MM.1S (cell line): ENCODE results near the gene FAM240A.

Experiments
- DNase-seq: peaks from one replicate; pipeline ENCODE4 v3.0.0-alpha.2; 2015
- H2AFZ ChIP-seq: fragments of 300-600 bp; sonication (generic); 2 replicates; pipeline ENCODE4 v1.6.0; 2016; ENCODE audit warnings: antibody characterized with exemption, low read length
- H3F3A ChIP-seq: fragments of 300-600 bp; sonication (generic); 2 replicates; pipeline ENCODE4 v1.6.1; 2016; ENCODE audit warnings: mild to moderate bottlenecking, antibody characterized with exemption, low read length, moderate library complexity, mixed read lengths; ENCODE audit not compliant: insufficient read depth
- H3K27ac ChIP-seq: fragments of 300-600 bp; sonication (generic); 2 replicates; pipeline ENCODE4 v1.5.1; 2016; ENCODE audit warnings: mild to moderate bottlenecking, low read length
- H3K27me3 ChIP-seq: fragments of 300-600 bp; sonication (generic); replicated peaks from 2 replicates; pipeline ENCODE4 v1.6.0; 2016; ENCODE audit warnings: low read length; ENCODE audit not compliant: insufficient read depth
- H3K36me3 ChIP-seq: fragments of 300-600 bp; sonication (generic); replicated peaks from 2 replicates; pipeline ENCODE4 v1.6.1; 2016; ENCODE audit warnings: mild to moderate bottlenecking, low read length, mixed read lengths; ENCODE audit not compliant: insufficient read depth
- H3K4me1 ChIP-seq: fragments of 300-600 bp; sonication (generic); 2 replicates; pipeline ENCODE4 v1.6.1; 2016; ENCODE audit warnings: low read length, mixed read lengths
- H3K4me2 ChIP-seq: fragments of 300-600 bp; sonication (generic); 2 replicates; pipeline ENCODE4 v1.6.0; 2016; ENCODE audit warnings: low read depth, low read length
- H3K4me3 ChIP-seq: fragments of 300-600 bp; sonication (generic); 2 replicates; pipeline ENCODE4 v1.5.1; 2016; ENCODE audit warnings: low read length, mixed read lengths
- H3K79me2 ChIP-seq: fragments of 300-600 bp; sonication (generic); 2 replicates; pipeline ENCODE4 v1.6.1; 2016; ENCODE audit warnings: mixed run types, low read length, mixed read lengths
- H3K9ac ChIP-seq: fragments of 300-600 bp; sonication (generic); 2 replicates; pipeline ENCODE4 v1.6.1; 2016; ENCODE audit warnings: low read length, mixed read lengths
- H3K9me2 ChIP-seq: fragments of 300-600 bp; sonication (generic); replicated peaks from 2 replicates; pipeline ENCODE4 v1.6.1; 2016; ENCODE audit warnings: mild to moderate bottlenecking, low read length, mixed read lengths; ENCODE audit not compliant: insufficient read depth
- H3K9me3 ChIP-seq: fragments of 300-600 bp; sonication (generic); replicated peaks from 2 replicates; pipeline ENCODE4 v1.6.1; 2016; ENCODE audit warnings: mild to moderate bottlenecking, low read length, mixed read lengths; ENCODE audit not compliant: insufficient read depth
- H4K20me1 ChIP-seq: fragments of 300-600 bp; sonication (generic); 2 replicates; pipeline ENCODE4 v1.6.1; 2016; ENCODE audit warnings: mild to moderate bottlenecking, low read length, moderate library complexity, mixed read lengths; ENCODE audit not compliant: insufficient read depth
- CTCF ChIP-seq: fragments of 300-600 bp; sonication (generic); IDR thresholded peaks from 2 replicates; pipeline ENCODE4 v1.5.1; 2016; ENCODE audit warnings: antibody characterized with exemption, low read length, mixed read lengths
- EZH2 ChIP-seq: fragments of 300-600 bp; sonication (generic); optimal IDR thresholded peaks from 2 replicates; pipeline ENCODE3; 2017; ENCODE audit warnings: low read depth, mild to moderate bottlenecking, antibody characterized with exemption, low read length, mixed read lengths
- EZH2phosphoT487 ChIP-seq: fragments of 300-600 bp; sonication (generic); IDR thresholded peaks from 2 replicates; pipeline ENCODE4 v1.6.1; 2018; ENCODE audit warnings: antibody characterized with exemption, low read length

The FAM240A gene

DNA sequence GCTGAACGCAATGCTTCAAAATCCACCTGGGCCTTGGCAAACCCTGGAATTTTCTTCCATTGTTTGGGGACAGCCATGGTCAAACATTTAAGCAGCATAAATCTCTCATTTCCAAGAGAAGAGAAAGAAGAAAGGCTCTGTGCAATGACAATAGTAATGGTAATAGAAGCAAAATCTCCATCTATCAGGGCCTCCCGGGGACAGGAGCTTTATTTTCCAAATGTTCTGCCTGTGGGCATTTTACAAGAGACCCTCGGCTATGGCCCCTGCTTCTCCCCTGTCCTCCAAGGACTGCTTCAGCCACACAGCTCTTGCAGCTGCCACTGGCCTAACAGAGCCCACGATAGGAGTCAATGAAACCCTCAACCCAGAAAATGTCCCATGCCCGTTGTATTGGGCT lies 12.7 kb upstream of the FAM240A start:
- no peaks in the 10 kb centered on the region for H3K36me3 ChIP-seq
- H2AFZ ChIP-seq = no peak overlapping the region
- no peak for TF ChIP-seq EZH2
- H3K79me2 ChIP-seq = no peaks in the 10 kb centered on the region
- H3K9ac ChIP-seq = no peak overlapping the region
- no peaks in the 10 kb centered on the region for H3F3A ChIP-seq
- no peaks in the 10 kb centered on the region for H3K9me2 ChIP-seq
- no peaks in the 10 kb centered on the region for H4K20me1 ChIP-seq
- H3K4me2 ChIP-seq = no peak overlapping the region
- H3K4me3 ChIP-seq = no peak overlapping the region
- no peak for DNase-seq
- H3K9me3 ChIP-seq = no peaks in the 10 kb centered on the region
- no peaks in the 10 kb centered on the region for H3K4me1 ChIP-seq
- H3K27me3 ChIP-seq = no peaks in the 10 kb centered on the region
- no peak overlapping the region for H3K27ac ChIP-seq

GRCh38 chr3:46603446-46604046 lies 8.8 kb upstream of the FAM240A start:
- no peaks in the 10 kb centered on the region for H3K9me2 ChIP-seq
- H3K4me2 ChIP-seq = no peak overlapping the region
- TF ChIP-seq EZH2 (no peak), EZH2phosphoT487 (no peak), CTCF (no peak)
- H3K27ac ChIP-seq = no peak overlapping the region
- no peaks in the 10 kb centered on the region for H3F3A ChIP-seq
- H4K20me1 ChIP-seq = no peaks in the 10 kb centered on the region
- no peak for DNase-seq
- H3K4me3 ChIP-seq = no peak overlapping the region
- H3K79me2 ChIP-seq = no peaks in the 10 kb centered on the region
- no peaks in the 10 kb centered on the region for H3K9me3 ChIP-seq
- no peak overlapping the region for H2AFZ ChIP-seq
- no peak overlapping the region for H3K9ac ChIP-seq
- no peaks in the 10 kb centered on the region for H3K4me1 ChIP-seq
- H3K27me3 ChIP-seq = no peaks in the 10 kb centered on the region
- no peaks in the 10 kb centered on the region for H3K36me3 ChIP-seq

GRCh38 chr3:46604127-46604526 lies 8.2 kb upstream of the FAM240A start:
- H3K27ac ChIP-seq = no peak overlapping the region
- H3K4me2 ChIP-seq = no peak overlapping the region
- no peaks in the 10 kb centered on the region for H3K9me2 ChIP-seq
- no peaks in the 10 kb centered on the region for H3K4me1 ChIP-seq
- no peak overlapping the region for H3K4me3 ChIP-seq
- H3K9ac ChIP-seq = no peak overlapping the region
- H3K36me3 ChIP-seq = no peaks in the 10 kb centered on the region
- no peaks in the 10 kb centered on the region for H3K79me2 ChIP-seq
- no peaks in the 10 kb centered on the region for H3K9me3 ChIP-seq
- no peak overlapping the region for H2AFZ ChIP-seq
- no peaks in the 10 kb centered on the region for H4K20me1 ChIP-seq
- no peaks in the 10 kb centered on the region for H3K27me3 ChIP-seq
- no peaks in the 10 kb centered on the region for H3F3A ChIP-seq
- TF ChIP-seq CTCF (no peak), EZH2phosphoT487 (no peak), EZH2 (no peak)
- no peak for DNase-seq

GRCh38 chr3:46607603-46608028 lies 4.7 kb upstream of the FAM240A start:
- DNase-seq = no peak
- no peaks in the 10 kb centered on the region for H3K27me3 ChIP-seq
- no peaks in the 10 kb centered on the region for H3F3A ChIP-seq
- no peak overlapping the region for H3K4me2 ChIP-seq
- H3K9ac ChIP-seq = no peak overlapping the region
- H3K4me3 ChIP-seq = no peak overlapping the region
- H2AFZ ChIP-seq = no peak overlapping the region
- no peaks in the 10 kb centered on the region for H3K9me2 ChIP-seq
- no peak overlapping the region for H3K27ac ChIP-seq
- TF ChIP-seq EZH2 (no peak), CTCF (no peak), EZH2phosphoT487 (no peak)
- H3K36me3 ChIP-seq = no peaks in the 10 kb centered on the region
- no peaks in the 10 kb centered on the region for H4K20me1 ChIP-seq
- H3K9me3 ChIP-seq = no peaks in the 10 kb centered on the region
- no peaks in the 10 kb centered on the region for H3K79me2 ChIP-seq
- no peaks in the 10 kb centered on the region for H3K4me1 ChIP-seq
